GM13977 (cell line): ENCODE measurements around the gene IMMP2L.
"Not testable (repeated sequence)": the region's sequence is repeated elsewhere in the genome, so short reads cannot be mapped to it uniquely, and the experiment has no call there.

ENCODE experiments used
- DNase-seq: peaks from one replicate; pipeline ENCODE4 v3.0.0; 2012; ENCODE audit warnings: low spot score
- CTCF ChIP-seq: IDR thresholded peaks from 2 replicates; pipeline ENCODE4 v1.5.1; 2012; ENCODE audit warnings: mild to moderate bottlenecking, control low read depth; ENCODE audit not compliant: insufficient read depth; ENCODE audit errors: extremely low read depth, missing control alignments
- in situ Hi-C: fragments of 300-500 bp; cut with MboI; formaldehyde crosslinking; loops from one replicate; pipeline ENCODE4 v1.12.0; 2022; ENCODE audit warnings: low sequenced_read_pairs, low pct_unique_long_range_greater_than_20kb, mixed read lengths, inconsistent platforms; ENCODE audit not compliant: unreplicated experiment

Gene IMMP2L

GRCh38 chr7:111470998-111471397 is 91.3 kb downstream of the IMMP2L start:
- DNase-seq = no peak
- in situ Hi-C loops = no loop called here
- TF ChIP-seq CTCF = no peak

GRCh38 chr7:111469894-111470293 is 92.4 kb downstream of the IMMP2L start:
- DNase-seq, in situ Hi-C loops: not testable (repeated sequence)

- in situ Hi-C loops, DNase-seq: not testable (repeated sequence)
Measured at GRCh38 chr7:111465774-111466173, 96.5 kb downstream of the IMMP2L start.

GRCh38 chr7:111460695-111461094 is 101.6 kb downstream of the IMMP2L start:
- no peak for TF ChIP-seq CTCF
- no peak for DNase-seq
- in situ Hi-C loops = no loop called here

- in situ Hi-C loops = no loop called here
- DNase-seq = no peak
- no peak for TF ChIP-seq CTCF
Measured at GRCh38 chr7:111459757-111460280, 102.5 kb downstream of the IMMP2L start.

- TF ChIP-seq CTCF = no peak
- in situ Hi-C loops = no loop called here
- DNase-seq = no peak
Measured at GRCh38 chr7:111459065-111459756, 103.1 kb downstream of the IMMP2L start.

GRCh38 chr7:111450705-111451104 is 111.6 kb downstream of the IMMP2L start:
- DNase-seq, in situ Hi-C loops: not testable (repeated sequence)

GRCh38 chr7:111447502-111447901 is 114.8 kb downstream of the IMMP2L start:
- DNase-seq, in situ Hi-C loops: not testable (repeated sequence)

GRCh38 chr7:111439977-111440376 is 122.3 kb downstream of the IMMP2L start:
- in situ Hi-C loops = no loop called here
- no peak for TF ChIP-seq CTCF
- DNase-seq = no peak
